GM21717 (cell line): ENCODE measurements around the gene DPAGT1.
"Not testable (repeated sequence)": the region's sequence is repeated elsewhere in the genome, so short reads cannot be mapped to it uniquely, and the experiment has no call there.

Source experiments
- ATAC-seq: cut with Tn5 transposase; IDR thresholded peaks from one replicate; pipeline ENCODE4 v1.9.1; 2021; ENCODE audit warnings: mild to moderate bottlenecking, moderate library complexity; ENCODE audit not compliant: unreplicated experiment

DPAGT1 gene

GRCh38 chr11:119116235-119116594 is 14.6 kb upstream of the DPAGT1 start:
- ATAC-seq: no peak

- no peak for ATAC-seq
Observed at GRCh38 chr11:119115484-119116234, 14.0 kb upstream of the DPAGT1 start.

- ATAC-seq: no peak
Observed at GRCh38 chr11:119114351-119114750, 12.7 kb upstream of the DPAGT1 start.

GRCh38 chr11:119113716-119114115 is 12.1 kb upstream of the DPAGT1 start:
- ATAC-seq: no peak

GRCh38 chr11:119112314-119113020 is 10.8 kb upstream of the DPAGT1 start:
- ATAC-seq: no peak

GRCh38 chr11:119111361-119111925 is 9.8 kb upstream of the DPAGT1 start:
- ATAC-seq: no peak

- no peak for ATAC-seq
Observed at GRCh38 chr11:119110439-119110838, 8.8 kb upstream of the DPAGT1 start.

- ATAC-seq: no peak
Observed at GRCh38 chr11:119109843-119110242, 8.2 kb upstream of the DPAGT1 start.

GRCh38 chr11:119108857-119109221 is 7.2 kb upstream of the DPAGT1 start:
- ATAC-seq: no peak

GRCh38 chr11:119108146-119108856 is 6.6 kb upstream of the DPAGT1 start:
- peak; percentile 3 for ATAC-seq

GRCh38 chr11:119107538-119108145 is 6.0 kb upstream of the DPAGT1 start:
- ATAC-seq: peak; percentile 6

- peak; percentile 65 for ATAC-seq
Observed at GRCh38 chr11:119106564-119107537, 5.2 kb upstream of the DPAGT1 start, which contains the start of gene C2CD2L. Gene C2CD2L, plus strand, starts transcription at chr11:119107344. Its CDS starts 398 bp downstream, at chr11:119107742.

- ATAC-seq: no peak
Observed at GRCh38 chr11:119103793-119104192, 2.1 kb upstream of the DPAGT1 start.

- ATAC-seq: not testable (repeated sequence)
Observed at GRCh38 chr11:119103161-119103664, 1.6 kb upstream of the DPAGT1 start.

- ATAC-seq: peak; percentile 11
Observed at GRCh38 chr11:119100994-119101758, 477 bp downstream of the DPAGT1 start.

GRCh38 chr11:119100246-119100970 is 1.2 kb downstream of the DPAGT1 start:
- no peak for ATAC-seq

- ATAC-seq: no peak
Observed at GRCh38 chr11:119099711-119100110, 1.9 kb downstream of the DPAGT1 start.
